ENCODE results near the gene INTS1.

DNA sequence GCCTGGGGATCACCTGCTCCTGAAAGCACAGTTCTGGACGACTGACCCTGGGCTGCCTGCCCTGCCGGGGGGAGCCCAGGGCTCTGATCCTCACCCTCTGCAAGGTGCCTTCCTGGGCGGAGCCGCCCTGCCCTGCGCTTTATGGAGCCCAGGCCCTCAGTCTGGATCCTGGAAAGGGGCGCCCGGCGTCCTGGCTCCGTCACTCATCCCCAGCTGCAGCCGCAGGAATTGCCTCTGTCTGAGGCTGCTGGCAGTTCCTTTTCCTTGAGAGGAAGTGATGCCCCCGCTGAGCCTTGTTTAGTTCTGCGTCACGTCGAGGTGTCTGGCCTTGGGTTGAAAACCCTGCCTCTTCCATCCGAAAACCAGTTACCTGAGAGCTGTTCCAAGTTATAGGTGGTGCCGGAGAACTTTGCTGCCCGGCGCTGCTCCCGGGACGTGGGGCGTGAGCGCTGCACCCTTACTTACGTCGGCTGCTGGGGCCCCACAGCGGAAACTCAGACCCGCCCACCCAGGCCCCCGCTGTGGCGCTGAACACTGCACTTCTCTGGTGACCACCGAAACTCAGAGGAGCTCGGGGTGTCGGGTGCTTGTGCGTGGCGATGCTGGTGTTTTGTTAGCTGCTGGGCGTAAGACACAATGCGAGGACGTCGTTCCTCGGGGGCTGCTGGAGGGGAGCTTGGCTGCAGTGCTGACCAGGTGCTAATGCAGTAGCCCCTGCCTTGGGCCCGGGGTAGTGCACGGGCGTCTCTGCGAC is 31.7 kb upstream of the INTS1 start:
- TF ChIP-seq POLR2AphosphoS5 (IDR thresholded peaks at IDR 0.05) (peak in 1 of 2 donors; percentile 37), POLR2A (IDR thresholded peaks at IDR 0.05) (no peak), EP300 (IDR thresholded peaks at IDR 0.05) (no peak)
- TF ChIP-seq, protein P1, sequence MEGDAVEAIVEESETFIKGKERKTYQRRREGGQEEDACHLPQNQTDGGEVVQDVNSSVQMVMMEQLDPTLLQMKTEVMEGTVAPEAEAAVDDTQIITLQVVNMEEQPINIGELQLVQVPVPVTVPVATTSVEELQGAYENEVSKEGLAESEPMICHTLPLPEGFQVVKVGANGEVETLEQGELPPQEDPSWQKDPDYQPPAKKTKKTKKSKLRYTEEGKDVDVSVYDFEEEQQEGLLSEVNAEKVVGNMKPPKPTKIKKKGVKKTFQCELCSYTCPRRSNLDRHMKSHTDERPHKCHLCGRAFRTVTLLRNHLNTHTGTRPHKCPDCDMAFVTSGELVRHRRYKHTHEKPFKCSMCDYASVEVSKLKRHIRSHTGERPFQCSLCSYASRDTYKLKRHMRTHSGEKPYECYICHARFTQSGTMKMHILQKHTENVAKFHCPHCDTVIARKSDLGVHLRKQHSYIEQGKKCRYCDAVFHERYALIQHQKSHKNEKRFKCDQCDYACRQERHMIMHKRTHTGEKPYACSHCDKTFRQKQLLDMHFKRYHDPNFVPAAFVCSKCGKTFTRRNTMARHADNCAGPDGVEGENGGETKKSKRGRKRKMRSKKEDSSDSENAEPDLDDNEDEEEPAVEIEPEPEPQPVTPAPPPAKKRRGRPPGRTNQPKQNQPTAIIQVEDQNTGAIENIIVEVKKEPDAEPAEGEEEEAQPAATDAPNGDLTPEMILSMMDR (IDR thresholded peaks at IDR 0.05) = no peak
